HG02588 (cell line): ENCODE data around the gene PLXNA4.

Experiments
- ATAC-seq: cut with Tn5 transposase; IDR thresholded peaks from one replicate; pipeline ENCODE4 v1.9.1; 2021; ENCODE audit warnings: mild to moderate bottlenecking, moderate library complexity; ENCODE audit not compliant: unreplicated experiment

PLXNA4 gene

DNA sequence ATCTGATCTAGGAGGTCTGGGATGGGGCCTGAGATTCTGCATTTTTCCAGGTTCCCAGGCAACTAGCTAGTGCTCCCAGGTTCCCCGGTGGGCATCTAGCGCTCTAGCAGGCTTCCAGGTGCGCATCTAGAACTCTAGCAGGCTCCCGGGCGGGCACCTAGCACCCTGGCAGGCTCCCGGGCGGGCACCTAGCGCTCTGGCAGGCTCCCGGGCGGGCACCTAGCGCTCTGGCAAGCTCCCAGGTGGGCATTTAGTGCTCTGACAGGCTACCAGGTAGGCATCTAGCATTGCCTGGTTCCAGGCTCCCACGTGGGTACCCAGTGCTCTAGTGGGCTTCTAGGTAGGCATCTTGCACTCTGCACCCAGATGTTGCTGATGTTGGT, 414.7 kb downstream of the PLXNA4 start:
- no peak for ATAC-seq

DNA sequence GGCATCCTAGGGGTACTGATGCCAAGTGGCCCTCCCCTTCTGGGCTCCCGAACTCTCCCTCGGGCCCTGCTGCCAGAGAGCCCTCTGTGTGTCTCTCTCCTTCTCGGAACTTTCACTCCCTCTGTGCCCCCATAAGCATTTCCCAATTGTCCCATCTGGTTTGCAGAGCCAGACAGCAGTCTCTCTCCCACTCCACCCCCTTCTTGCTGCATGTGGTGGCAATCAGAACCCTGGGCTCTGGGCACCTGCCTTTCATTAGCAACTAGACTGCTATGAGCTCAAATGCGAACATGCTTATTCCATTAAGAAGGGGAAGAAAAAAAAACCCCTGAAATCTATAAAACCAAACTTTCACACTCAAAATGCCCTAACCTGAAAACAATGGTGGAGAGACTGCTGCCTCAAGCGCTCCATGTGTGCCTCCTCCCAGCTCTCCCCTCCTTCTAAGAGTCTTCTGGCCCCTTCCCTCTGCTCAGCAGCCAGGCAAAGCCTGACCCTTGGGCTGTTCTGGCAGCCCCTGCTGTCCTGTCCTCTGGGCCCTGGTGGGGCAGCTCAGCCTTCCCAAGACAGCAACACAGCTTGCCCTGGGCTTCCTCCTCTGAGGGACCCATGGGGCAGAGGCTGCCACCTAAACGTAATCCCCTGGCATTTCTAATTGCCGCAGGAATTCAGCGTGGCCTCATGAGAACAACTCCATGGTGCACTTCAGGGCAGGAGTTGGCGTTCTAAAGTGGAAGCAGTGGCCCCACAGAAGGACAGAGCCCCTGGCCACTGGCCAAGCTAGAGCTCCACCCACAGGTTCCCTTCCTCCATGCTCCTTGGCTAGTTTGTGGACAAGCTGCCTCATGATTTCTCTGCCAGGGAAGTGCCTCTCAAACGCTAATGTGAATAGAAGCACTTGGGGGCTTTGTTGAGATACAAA, 415.4 kb downstream of the PLXNA4 start:
- no peak for ATAC-seq

DNA sequence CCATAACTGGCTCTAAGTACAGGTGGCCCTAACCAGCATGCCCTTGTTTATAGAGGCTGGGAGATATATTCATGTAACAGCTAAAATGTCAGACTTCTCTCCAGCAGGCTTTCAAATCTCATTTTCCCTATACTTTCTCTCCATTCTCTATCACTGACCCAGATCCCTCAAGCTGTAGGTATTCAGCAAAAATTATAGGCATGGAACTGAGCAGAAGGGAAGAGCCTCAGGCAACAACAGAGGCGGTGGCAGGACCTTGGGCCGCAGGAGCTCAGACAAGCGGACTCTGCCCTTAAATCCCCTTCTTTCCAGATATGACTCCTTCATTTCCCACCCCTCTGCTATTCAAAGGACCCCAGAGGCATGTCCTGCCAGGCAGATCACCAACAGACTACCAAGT, 417.4 kb downstream of the PLXNA4 start:
- ATAC-seq = no peak

DNA sequence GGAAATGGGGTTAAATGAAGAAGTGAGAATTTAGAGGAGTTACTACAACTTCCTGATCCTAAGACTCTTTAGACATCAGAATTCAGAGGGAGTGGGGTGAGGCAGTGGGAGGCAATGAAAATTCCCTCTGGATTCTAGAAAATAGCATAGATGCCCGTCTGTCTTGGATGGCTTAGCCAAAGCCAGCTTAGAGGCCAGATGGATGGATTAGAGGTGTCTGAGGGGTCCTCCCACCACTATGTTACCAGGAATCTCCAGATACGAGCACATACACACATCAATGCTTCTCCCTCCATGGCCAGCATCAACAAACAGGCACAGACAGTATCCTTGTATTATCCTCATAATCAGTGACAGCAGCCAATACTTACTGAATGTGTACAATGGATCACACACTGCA, 418.1 kb downstream of the PLXNA4 start:
- no peak for ATAC-seq

DNA sequence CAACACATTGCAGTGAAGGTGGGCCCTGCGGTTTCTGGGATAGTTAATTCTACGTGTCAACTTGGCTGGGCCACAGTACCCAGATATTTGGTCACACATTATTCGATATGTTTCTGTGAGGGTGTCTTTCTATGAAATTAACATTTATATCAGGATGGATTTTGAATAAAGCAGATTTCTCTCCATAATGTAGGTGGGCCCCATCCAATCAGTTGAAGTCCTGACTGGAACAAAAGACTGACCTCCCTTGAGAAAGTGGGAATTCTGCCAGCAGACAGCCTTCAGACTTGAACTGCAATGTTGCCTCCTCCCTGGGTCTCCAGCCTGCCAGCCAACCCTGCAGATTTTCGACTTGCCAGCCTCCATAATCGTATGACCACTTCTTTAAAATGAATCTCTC, 420.6 kb downstream of the PLXNA4 start:
- no peak for ATAC-seq

DNA sequence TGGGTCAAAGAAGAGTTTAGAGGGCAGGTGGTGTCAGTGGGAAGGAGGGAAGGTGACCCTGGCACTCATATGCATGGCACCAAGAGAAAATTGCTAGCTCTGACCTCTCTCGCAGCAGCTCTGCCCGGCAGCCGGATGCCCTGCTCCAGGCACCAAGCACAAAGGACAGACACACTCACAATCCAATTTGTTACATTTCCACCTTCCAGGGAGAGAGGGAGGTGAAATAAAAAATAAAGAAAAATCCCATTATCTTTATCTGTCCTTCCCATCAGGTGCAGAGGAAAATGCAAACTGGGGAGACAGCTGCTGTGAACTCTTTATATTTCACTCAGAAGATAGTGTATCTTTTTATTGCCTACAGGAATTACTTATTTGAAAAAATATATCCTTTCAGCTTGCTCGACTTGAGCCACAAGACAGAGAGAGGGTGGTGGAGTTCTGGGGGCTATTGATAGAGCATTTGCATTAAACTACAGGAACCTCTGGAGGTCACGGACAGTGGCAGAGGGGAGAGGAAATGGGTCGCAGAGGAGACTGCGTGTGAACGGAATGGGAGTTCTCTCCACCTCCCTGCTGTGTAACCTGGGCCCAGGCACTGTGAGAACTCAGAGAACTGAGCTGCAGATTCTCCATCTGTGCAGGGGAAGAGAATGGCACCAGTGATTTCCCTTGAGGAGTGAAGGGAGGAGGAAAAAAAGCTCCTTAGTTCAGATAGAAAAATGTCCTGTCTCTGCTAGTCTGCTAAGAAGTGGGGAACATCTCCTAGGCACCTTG, 421.4 kb downstream of the PLXNA4 start:
- no peak for ATAC-seq

DNA sequence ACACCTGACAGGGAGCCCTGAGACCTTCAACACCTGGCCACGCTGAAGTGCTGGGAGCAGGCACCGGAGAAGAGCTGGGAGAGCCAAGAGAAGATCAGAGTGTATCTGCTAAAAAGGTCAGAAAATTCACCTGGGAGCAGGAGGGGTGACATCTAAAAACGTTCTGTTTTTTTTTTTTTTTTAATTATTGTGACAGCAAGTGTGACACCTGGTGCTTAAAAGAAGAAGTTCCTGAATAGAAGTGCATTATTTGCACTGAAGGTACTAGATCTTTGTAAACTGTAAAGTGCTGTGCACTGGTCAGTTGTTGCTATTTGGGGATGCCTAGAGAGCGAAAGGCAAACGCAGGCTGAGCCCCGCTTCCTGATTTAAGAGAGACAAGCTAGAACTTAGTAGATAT, 422.0 kb downstream of the PLXNA4 start:
- no peak for ATAC-seq

DNA sequence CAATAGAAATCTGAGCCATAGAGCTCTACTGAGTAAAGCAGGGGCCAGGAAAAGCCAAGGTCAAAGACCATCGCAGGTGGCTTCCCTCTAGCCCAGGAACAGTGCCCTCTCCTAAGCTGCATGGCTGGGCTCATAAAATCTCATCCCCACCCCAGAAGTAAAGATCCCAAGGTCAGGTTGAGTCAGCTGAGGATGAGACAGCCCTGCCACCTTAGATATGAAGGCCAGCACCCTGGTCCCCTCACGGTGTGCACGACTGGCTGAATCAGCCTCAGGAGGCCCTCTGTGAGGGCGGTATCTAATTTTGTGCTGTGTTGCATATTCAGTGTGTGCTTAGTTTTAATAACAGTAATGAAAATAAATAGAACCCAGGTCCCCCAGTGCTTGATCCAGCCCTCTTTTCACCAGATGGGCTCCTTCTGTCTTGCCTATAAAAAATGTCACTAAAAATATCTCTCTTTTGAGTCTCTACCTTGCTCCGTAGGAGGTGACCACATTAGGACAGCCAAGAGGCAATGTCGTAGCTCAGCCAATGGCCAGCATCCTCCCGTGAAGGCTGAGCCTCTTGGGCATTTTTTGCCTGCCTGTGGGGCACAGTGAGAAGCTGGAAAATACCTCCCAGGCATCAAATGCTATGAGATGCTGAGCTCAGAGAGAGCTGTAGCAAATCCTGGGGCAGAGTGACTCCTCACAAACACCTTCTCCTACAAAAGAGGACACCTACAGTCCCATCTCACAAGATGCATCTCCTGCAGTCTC, 424.0 kb downstream of the PLXNA4 start:
- no peak for ATAC-seq

DNA sequence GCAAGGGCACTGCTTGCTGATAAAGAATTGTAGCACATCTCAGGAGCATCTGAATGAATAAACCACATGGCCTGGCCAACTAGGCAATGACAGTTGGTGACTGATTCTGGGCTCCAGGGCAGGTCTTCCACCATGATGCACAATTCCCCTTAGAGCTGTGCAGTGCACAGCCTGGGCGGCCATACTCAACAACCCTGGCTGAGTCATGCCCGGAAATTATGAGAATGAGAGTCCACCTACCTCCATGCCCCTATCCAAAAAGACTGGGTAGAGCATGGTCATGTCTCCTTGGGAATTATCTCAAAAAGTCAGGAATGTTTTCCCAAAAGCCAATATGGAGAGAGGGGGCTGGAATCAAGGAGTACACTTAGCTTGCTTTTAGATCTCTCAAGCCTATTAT, 425.6 kb downstream of the PLXNA4 start:
- ATAC-seq = no peak

DNA sequence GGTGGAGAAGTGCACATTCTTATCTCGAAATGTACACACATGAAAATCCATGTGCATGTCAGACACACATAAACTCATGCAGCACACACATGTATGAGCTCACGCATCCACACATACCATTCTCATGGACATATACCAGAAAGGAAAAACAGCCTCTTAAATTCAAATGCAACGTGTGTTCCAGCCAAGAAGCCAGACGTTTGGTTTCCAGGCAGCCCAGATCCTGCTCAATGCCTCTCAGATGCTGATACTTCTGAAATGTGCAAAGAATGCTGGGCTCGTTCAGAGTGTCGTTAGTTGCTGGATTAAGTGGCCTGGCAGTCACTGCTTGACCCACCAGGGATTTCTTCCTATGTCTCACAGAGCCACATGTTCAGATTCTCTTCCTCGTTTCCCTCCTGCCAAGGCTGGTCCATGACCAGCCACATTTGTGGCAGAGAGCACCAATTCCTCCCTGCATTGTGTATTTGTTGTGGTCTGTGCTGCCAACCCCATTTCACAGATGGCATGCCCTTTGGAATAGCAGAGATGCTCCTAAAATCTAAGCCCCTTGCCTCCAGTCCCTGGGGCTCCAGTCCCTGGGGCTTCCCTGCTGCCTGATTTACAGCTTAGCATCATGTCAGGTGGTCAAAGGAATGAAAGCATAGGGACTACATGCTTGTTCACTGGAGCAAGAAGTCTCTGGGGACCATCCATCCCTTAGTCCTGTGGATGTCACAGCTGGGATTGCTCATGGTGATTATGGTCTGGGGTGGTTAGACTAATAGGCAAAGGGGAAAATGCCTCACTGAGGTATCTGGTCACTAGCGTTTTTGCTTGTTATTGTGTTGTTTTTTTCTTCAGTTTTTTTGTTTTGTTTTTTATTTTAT, 426.6 kb downstream of the PLXNA4 start:
- no peak for ATAC-seq

DNA sequence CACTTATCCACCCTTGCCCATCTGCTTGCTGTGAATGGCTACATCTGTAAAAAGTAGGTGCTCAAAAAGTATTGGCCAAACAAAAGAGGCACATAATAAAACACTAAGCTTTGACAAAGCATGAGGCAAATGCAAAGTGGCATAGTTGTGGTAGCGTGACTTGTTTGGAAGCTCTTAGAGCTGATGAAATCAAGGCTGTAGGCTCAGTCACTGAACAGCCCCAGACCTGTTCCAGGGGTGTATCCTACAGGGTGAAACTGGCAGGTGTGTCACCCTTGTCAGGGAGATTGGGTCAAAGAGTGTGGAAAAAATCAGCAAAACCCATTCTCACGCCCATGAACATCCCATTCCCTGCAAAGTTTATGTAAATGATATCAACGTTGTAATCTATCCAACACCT, 427.4 kb downstream of the PLXNA4 start:
- no peak for ATAC-seq

DNA sequence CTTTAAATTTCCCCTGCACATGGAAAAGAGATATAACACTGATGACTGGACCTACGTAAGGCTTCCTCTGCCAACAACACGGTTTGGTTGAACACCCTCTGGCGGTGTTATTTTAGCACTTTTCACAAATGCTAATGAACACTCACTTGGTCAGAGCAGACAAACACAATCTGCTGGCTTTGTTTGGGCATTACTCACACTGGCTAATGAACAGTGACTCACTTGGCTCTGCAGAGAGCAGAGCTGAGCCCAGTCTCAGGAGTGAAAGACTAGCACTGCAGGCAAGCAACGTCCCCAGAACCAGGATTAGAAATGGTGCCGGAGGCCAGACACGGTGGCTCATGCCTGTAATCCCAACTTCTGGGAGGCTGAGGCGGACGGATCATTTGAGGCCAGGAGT, 430.8 kb downstream of the PLXNA4 start:
- ATAC-seq = no peak

DNA sequence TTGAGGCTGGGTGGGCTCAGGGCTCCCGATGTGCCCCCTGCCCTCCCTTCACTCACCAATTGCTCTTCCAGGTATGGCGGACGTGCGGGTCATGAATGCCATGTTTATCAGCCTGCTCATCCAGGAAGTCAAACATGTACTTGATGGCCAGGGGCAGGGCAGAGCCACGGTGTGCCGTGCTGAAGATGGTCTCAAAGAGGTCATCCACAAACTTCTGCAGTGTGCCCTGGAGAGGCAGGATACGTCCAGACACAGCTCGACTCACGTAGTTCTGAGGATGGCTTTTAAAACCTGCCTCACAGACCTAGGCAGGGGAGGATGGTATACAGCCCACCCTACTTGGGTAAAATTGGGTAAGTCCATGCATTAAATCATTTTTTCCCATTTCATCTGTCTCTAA, 431.2 kb downstream of the PLXNA4 start:
- ATAC-seq = no peak

DNA sequence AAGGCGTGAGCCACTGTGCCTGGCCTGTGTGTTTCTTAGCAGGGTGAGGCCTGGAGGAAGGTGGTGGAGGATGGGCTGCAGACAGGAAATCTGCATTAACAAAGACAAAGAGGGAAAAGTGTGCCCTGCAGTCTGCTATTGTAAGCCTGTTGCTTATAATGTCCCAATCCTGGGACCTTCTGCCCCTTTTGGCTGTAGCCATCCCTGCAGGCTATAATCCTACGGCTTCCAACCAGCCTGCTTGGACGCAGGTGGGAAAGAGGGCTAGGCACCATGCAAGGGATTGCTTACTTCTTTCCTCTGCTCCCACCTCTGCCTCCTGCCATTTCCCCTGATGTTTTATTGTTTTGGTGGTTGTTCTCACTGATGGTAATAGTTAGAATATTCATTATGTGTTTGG, 434.3 kb downstream of the PLXNA4 start:
- no peak for ATAC-seq

DNA sequence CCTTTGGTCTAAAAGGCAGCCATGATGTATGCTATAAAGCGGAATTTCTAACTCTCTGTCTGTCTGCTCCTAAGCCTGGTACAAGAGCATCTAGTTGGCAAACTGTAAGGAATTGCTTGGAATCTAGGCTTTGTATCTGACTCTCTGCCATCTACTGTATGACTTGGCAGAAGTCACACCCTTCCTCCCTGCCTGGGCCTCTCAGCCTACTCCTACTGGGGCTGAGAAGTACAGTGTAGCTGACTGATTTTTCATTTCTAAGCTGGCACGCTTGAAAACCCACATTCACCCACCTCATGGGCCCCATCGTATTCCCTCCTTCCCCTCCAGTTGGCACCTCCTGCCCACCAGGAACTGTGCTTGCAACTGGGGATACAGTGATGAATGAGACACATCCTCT, 435.2 kb downstream of the PLXNA4 start:
- no peak for ATAC-seq

DNA sequence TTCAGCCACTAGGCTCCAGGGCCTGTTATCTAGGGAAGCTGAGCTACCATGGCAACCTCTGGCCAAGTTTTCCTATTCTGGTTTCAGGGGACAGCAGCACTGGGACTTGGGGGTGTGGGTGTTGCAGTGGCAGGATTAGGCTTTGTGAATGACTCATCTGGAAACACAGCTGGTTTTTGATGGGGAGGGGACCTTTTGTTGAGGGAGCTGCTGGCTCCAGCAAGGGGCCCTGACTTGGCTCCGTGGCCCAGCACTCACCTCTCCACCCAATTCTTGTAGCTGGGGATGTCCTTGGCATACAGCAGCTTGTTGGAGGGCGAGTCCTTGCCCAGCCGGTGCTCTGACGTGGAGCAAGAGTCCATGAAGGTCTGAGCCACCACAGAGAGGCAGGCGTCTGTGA, 435.9 kb downstream of the PLXNA4 start:
- no peak for ATAC-seq

DNA sequence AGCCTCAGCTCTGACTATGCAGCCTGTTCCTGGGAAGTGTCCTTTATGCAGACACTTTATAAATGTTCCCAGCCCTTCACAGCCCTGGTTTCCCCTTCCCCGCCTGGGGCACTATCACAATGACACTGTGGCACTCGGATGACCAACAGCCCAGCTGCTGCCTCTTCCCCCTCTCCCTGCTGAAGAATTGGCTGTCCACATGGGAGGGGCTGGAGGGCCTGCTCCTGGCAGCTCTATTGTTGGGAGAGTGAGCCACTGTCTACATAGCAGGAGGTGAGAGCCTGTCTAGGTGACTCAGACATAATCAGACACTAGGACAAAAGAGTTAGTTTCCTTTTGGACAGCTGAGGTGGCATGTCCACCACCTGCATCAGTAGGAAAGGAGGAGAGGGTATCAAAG, 437.5 kb downstream of the PLXNA4 start:
- no peak for ATAC-seq

DNA sequence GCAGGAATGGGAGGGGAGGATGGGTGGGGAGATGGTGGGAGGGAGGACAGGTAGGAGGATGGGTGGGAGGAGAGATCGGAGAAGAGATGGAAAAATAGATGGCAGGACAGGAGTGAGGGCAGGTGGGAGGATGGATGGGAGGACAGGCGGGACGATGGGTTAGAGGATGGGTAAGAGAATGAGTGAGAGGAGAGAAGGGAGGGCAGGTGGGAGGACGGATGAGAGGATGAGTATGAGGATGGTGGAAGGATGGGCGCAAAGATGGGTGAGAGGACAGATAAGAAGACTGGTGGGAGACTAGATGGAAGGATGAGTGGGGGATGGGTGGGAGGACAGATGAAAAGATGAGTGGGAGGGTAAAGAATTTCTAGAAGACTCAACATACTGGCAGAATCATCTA, 438.6 kb downstream of the PLXNA4 start:
- ATAC-seq = no peak

DNA sequence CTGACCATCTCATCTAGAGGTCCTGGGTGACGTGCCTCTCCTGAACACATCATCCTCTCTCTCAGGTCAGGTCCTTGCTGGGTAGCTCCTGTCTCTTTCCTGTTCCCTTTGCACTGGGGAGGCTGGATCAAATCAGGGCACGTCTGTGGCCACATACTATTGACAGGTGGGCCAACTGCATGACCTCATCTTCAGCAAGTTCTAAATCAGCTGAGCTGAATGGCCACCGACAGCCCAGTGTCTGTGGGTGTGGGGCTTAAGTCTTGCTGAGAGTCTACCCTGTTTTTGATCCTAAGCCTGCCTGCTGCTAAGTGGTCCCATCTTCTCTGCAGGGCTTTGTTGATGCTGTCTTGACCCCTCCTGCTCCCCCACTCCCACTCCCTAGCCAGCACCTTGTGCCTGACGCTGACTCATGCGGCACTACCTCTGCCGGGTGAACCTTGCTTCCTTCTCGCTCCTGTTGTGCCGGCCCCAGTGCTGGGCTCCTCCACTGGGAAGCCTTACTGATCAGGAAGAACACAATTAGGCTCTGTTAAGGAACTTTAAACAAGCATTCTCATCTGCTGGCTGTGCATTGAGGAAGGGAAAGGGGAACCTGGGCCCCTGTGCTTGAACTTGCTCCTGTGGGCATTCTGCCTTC, 440.4 kb downstream of the PLXNA4 start:
- no peak for ATAC-seq

DNA sequence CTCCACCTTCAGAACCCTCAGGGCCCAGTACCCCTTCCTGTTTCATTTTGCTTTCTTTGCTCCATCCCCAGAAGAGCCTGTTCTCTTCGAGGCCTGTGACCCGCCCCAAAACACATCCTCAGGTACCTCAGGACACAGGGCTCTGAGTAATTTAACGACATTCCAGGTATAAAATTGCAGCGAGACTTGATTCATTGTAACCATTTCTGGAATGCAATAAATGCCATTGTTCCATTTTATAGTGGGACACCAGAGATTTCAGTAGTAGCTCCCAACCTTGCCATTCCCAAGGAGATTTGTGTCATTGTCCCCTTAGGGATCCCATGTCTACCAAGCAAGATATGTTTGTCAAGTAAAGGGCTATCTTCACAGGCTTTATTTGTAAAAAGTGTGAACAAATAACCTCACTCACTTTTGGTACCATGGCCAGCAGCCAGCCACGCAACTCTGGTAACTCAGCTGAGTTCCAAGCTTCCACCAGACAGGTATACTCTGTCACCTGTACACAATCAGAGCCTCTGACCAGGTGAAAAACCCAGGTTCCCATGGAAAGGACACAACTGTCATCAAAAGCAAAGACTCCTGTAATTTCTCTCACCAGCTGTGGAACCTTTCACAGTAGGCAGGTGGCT, 441.3 kb downstream of the PLXNA4 start:
- ATAC-seq = no peak
